ENCODE results near the gene B4GALNT3.

GRCh38 chr12:524167-524951, 64.6 kb downstream of the B4GALNT3 start:
- TF ChIP-seq POLR2AphosphoS5 (IDR thresholded peaks at IDR 0.05; ENCODE audit: low read depth, low read length) (no peak), POLR2A (IDR thresholded peaks at IDR 0.05; ENCODE audit: low read depth, low read length) (no peak), SPI1 (IDR thresholded peaks at IDR 0.05; ENCODE audit: low read depth, low read length) (no peak), TAF1 (IDR thresholded peaks at IDR 0.05; ENCODE audit: low read depth, low read length) (no peak), PAX5 (IDR thresholded peaks at IDR 0.05; ENCODE audit: insufficient read depth, low read length, severe bottlenecking) (no peak), POU2F2 (IDR thresholded peaks at IDR 0.05; ENCODE audit: low read depth, low read length) (no peak)
